GM12892 (cell line): ENCODE results near the gene CIAO2B.

Experiments used
- POLR2A ChIP-seq: IDR thresholded peaks from 2 replicates; pipeline ENCODE4 v1.6.1; 2011; ENCODE audit warnings: low read depth, low read length, control low read depth
- POLR2AphosphoS5 ChIP-seq: IDR thresholded peaks from 2 replicates; pipeline ENCODE4 v1.6.1; 2011; ENCODE audit warnings: low read depth, low read length, control low read depth
- TAF1 ChIP-seq: IDR thresholded peaks from 2 replicates; pipeline ENCODE4 v1.6.1; 2011; ENCODE audit warnings: low read depth, mild to moderate bottlenecking, control low read depth, low read length, borderline replicate concordance

- TF ChIP-seq POLR2AphosphoS5 (no peak), POLR2A (no peak), TAF1 (no peak)
These were observed 24.9 kb upstream of the CIAO2B start for GRCh38 chr16:66958857-66959703.
